Glomerular visceral epithelial cell (primary cell): ENCODE results near the gene ADAM11.
"Not testable (repeated sequence)": the region's sequence is repeated elsewhere in the genome, so short reads cannot be mapped to it uniquely, and the experiment has no call there.

Experiments
- DNase-seq: peaks from one replicate; pipeline ENCODE4 v3.0.0-alpha.2; 2016; ENCODE audit errors: extremely low spot score

ADAM11 gene

GRCh38 chr17:44758414-44759085 is at the start of gene ADAM11:
Gene ADAM11 (plus strand): TSS chr17:44758988. CDS start chr17:44759200, 212 bp downstream.
- no peak for DNase-seq

- no peak for DNase-seq
Measured at GRCh38 chr17:44719444-44719843, 39.3 kb upstream of the ADAM11 start.

GRCh38 chr17:44722254-44722653 is 36.5 kb upstream of the ADAM11 start:
- DNase-seq, result no peak

- DNase-seq, result not testable (repeated sequence)
Measured at GRCh38 chr17:44726121-44726520, 32.7 kb upstream of the ADAM11 start.

GRCh38 chr17:44733753-44734152 is 25.0 kb upstream of the ADAM11 start:
- DNase-seq, result no peak

GRCh38 chr17:44734272-44734671 is 24.5 kb upstream of the ADAM11 start:
- DNase-seq, result no peak

GRCh38 chr17:44736551-44737240 is 22.1 kb upstream of the ADAM11 start:
- DNase-seq, result no peak

GRCh38 chr17:44738214-44738906 is 20.4 kb upstream of the ADAM11 start:
- DNase-seq, result peak; percentile 58

GRCh38 chr17:44741316-44741715 is 17.5 kb upstream of the ADAM11 start:
- DNase-seq, result no peak

- DNase-seq, result no peak
Measured at GRCh38 chr17:44745301-44745700, 13.5 kb upstream of the ADAM11 start.

GRCh38 chr17:44745738-44746137 is 13.1 kb upstream of the ADAM11 start:
- DNase-seq, result not testable (repeated sequence)

- no peak for DNase-seq
Measured at GRCh38 chr17:44747566-44747965, 11.2 kb upstream of the ADAM11 start.

GRCh38 chr17:44749076-44749979 is 9.5 kb upstream of the ADAM11 start:
- no peak for DNase-seq

GRCh38 chr17:44749980-44750318 is 8.8 kb upstream of the ADAM11 start:
- no peak for DNase-seq

GRCh38 chr17:44751331-44751730 is 7.5 kb upstream of the ADAM11 start:
- DNase-seq, result no peak

- DNase-seq, result no peak
Measured at GRCh38 chr17:44751806-44752205, 7.0 kb upstream of the ADAM11 start.

GRCh38 chr17:44752953-44753861 is 5.6 kb upstream of the ADAM11 start:
- DNase-seq, result no peak

GRCh38 chr17:44754276-44754675 is 4.5 kb upstream of the ADAM11 start:
- DNase-seq, result no peak

- DNase-seq, result not testable (repeated sequence)
Measured at GRCh38 chr17:44755180-44755579, 3.6 kb upstream of the ADAM11 start.

- DNase-seq, result no peak
Measured at GRCh38 chr17:44757045-44757917, 1.5 kb upstream of the ADAM11 start.
